ENCODE results near the gene PRKCB. TPM values are rescaled to one million over a fixed set of nuclear protein-coding genes. Genes with fewer than 3 reads are reported as not detected.

The PRKCB gene
- polyA plus RNA-seq, 1 experiment, result not detected

DNA sequence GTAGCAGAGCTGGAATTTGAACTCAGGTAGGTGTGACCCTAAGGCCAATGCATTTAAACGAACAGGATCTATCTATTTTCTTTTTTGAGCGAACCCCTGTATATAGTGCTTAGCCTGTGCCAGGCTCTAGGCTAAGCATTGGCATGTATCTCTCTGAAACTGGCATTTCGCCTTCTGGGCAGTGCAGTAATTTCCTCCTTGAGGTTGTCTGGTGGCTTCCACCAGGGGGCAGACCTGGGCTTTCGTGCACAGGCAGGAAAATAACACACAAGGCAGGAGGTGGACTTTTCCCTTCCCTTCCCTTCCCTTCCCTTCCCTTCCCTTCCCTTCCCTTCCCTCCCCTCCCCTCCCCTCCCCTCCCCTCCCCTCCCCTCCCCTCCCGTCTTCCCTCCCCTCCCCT, 34.4 kb upstream of the PRKCB start:
- ChIA-PET POLR2A (no interaction called here), CTCF (interaction anchor here (1.0 to 8.4 kb wide), 10 partner anchors 9 to 703 kb away, joined by 3 to 81 read pairs (median 5); no protein-coding TSS in a partner anchor)
- no peaks in the 10 kb centered on the region for H3K36me3 ChIP-seq (ENCODE audit: control insufficient read depth, insufficient read depth, low read length)
- TF ChIP-seq, protein P1, sequence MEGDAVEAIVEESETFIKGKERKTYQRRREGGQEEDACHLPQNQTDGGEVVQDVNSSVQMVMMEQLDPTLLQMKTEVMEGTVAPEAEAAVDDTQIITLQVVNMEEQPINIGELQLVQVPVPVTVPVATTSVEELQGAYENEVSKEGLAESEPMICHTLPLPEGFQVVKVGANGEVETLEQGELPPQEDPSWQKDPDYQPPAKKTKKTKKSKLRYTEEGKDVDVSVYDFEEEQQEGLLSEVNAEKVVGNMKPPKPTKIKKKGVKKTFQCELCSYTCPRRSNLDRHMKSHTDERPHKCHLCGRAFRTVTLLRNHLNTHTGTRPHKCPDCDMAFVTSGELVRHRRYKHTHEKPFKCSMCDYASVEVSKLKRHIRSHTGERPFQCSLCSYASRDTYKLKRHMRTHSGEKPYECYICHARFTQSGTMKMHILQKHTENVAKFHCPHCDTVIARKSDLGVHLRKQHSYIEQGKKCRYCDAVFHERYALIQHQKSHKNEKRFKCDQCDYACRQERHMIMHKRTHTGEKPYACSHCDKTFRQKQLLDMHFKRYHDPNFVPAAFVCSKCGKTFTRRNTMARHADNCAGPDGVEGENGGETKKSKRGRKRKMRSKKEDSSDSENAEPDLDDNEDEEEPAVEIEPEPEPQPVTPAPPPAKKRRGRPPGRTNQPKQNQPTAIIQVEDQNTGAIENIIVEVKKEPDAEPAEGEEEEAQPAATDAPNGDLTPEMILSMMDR (IDR thresholded peaks at IDR 0.05; ENCODE audit: insufficient read depth, low read depth, low read length), result peak; percentile 82
- H3K27me3 ChIP-seq (ENCODE audit: control insufficient read depth, insufficient read depth, low read length), result no peaks in the 10 kb centered on the region
- H3K4me3 ChIP-seq (ENCODE audit: low read depth, low read length), result no peak overlapping the region
- DNase-seq (ENCODE audit: low read depth), result no peak

- ChIA-PET POLR2A (no interaction called here), CTCF (interaction anchor here (0.6 to 8.4 kb wide), 17 partner anchors 16 to 702 kb away, joined by 3 to 81 read pairs (median 4); no protein-coding TSS in a partner anchor)
- DNase-seq (ENCODE audit: low read depth), result no peak
- H3K36me3 ChIP-seq (ENCODE audit: control insufficient read depth, insufficient read depth, low read length), result no peaks in the 10 kb centered on the region
- TF ChIP-seq, protein P1 (IDR thresholded peaks at IDR 0.05; ENCODE audit: insufficient read depth, low read depth, low read length), result no peak
- no peak overlapping the region for H3K4me3 ChIP-seq (ENCODE audit: low read depth, low read length)
- no peaks in the 10 kb centered on the region for H3K27me3 ChIP-seq (ENCODE audit: control insufficient read depth, insufficient read depth, low read length)
These were observed 33.0 kb upstream of the PRKCB start for GRCh38 chr16:23802776-23803175.

DNA sequence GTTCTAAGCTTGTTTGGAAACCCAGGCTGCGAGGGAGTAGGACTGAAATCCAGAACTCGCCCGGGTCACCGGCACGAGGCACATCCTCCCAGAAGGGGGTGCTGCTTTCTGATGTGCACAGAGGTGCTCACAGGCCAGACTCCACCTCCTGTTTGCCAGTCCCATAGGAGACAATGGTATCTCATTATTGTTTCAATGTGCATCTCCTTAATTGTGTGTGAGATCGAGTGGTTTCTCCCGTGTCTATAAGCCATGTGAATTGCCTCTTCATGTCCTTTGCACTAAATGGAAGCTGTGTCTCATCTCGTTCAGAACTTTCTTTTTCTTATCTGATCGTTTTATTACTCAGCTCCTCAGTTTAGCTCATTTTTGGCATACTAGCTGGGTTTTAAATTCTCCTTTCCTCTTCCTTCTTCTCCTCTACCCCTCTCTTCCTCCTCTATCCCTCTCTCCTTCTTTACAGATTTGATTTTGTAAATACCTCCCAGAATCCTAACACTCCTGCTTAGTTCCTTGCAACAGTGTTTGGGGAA, 32.1 kb upstream of the PRKCB start:
- Histone ChIP-seq H3K36me3 (ENCODE audit: control insufficient read depth, insufficient read depth, low read length) (no peaks in the 10 kb centered on the region), H3K27me3 (ENCODE audit: control insufficient read depth, insufficient read depth, low read length) (no peaks in the 10 kb centered on the region), H3K4me3 (ENCODE audit: low read depth, low read length) (no peak overlapping the region)
- TF ChIP-seq, protein P1 (IDR thresholded peaks at IDR 0.05; ENCODE audit: insufficient read depth, low read depth, low read length), result peak; percentile 61
- CTCF ChIA-PET, result interaction anchor here (0.8 to 8.4 kb wide), 15 partner anchors 10 to 701 kb away, joined by 3 to 81 read pairs (median 4); no protein-coding TSS in a partner anchor
- POLR2A ChIA-PET, result no interaction called here
- no peak for DNase-seq (ENCODE audit: low read depth)

- Histone ChIP-seq H3K27me3 (ENCODE audit: control insufficient read depth, insufficient read depth, low read length) (no peaks in the 10 kb centered on the region), H3K4me3 (ENCODE audit: low read depth, low read length) (no peak overlapping the region), H3K36me3 (ENCODE audit: control insufficient read depth, insufficient read depth, low read length) (no peaks in the 10 kb centered on the region)
- ChIA-PET CTCF (interaction anchor here (1.5 to 8.4 kb wide), 4 partner anchors 10 to 698 kb away, joined by 3 to 81 read pairs (median 6); no protein-coding TSS in a partner anchor), POLR2A (no interaction called here)
- TF ChIP-seq, protein P1 (IDR thresholded peaks at IDR 0.05; ENCODE audit: insufficient read depth, low read depth, low read length), result no peak
- no peak for DNase-seq (ENCODE audit: low read depth)
These were observed 28.8 kb upstream of the PRKCB start for GRCh38 chr16:23807028-23807427.

- POLR2A ChIA-PET, result no interaction called here
- Histone ChIP-seq H3K36me3 (ENCODE audit: control insufficient read depth, insufficient read depth, low read length) (no peaks in the 10 kb centered on the region), H3K4me3 (ENCODE audit: low read depth, low read length) (no peak overlapping the region), H3K27me3 (ENCODE audit: control insufficient read depth, insufficient read depth, low read length) (no peaks in the 10 kb centered on the region)
- TF ChIP-seq, protein P1 (IDR thresholded peaks at IDR 0.05; ENCODE audit: insufficient read depth, low read depth, low read length), result no peak
- DNase-seq (ENCODE audit: low read depth), result no peak
- CTCF ChIA-PET, result no interaction called here
These were observed 14.3 kb upstream of the PRKCB start for GRCh38 chr16:23821467-23821866.

Data from BJ (cell line).